HepG2 (cell line): Measurements from ENCODE around the gene GLIS1. TPM values are rescaled to one million over a fixed set of nuclear protein-coding genes. Genes with fewer than 3 reads are reported as not detected.

Source experiments
- ATAC-seq: fragments of 200-7000 bp; cut with Tn5 transposase; 3 replicates; pipeline ENCODE4 v1.9.1; 2020; ENCODE audit warnings: mild to moderate bottlenecking, moderate library complexity
- BruUV-seq: library from RNA; stranded (reverse); fragments of 400-500 nt; replicated peaks from 2 replicates; lab custom pipeline; 2021; lab: Mats Ljungman, UMichigan
- CTCF ChIA-PET: fragments of 300-600 bp; formaldehyde crosslinking; extraction: SDS; loops from one replicate; lab custom pipeline; 2021; ENCODE audit warnings: low total read pairs, inconsistent platforms, low intra/inter-chr PET ratio; lab: Yijun Ruan, JAX
- POLR2A ChIA-PET: fragments of 350-600 bp; sonication (Branson Sonifier 250); formaldehyde crosslinking; loops from one replicate; lab custom pipeline; 2020; ENCODE audit warnings: antibody characterized with exemption, inconsistent platforms; lab: Yijun Ruan, JAX
- DNase-seq: peaks from one replicate; pipeline ENCODE4 v3.0.0-alpha.2; 2015; ENCODE audit warnings: low spot score
- FAIRE-seq: peaks from 3 replicates; lab custom pipeline; 2011; peaks lifted over from hg19 to GRCh38; lab: Jason Lieb, UNC
- H2AFZ ChIP-seq: one replicate; pipeline ENCODE4 v1.6.1; 2011; ENCODE audit warnings: low read length, inconsistent platforms
- H3K27ac ChIP-seq: fragments of 300-600 bp; 3 replicates; pipeline ENCODE4 v1.8.0; 2011; ENCODE audit warnings: mixed run types, mild to moderate bottlenecking, mixed read lengths, low read length, inconsistent platforms; ENCODE audit not compliant: insufficient read depth; ENCODE audit errors: extremely low read length
- H3K27me3 ChIP-seq, 2 experiments: fragments of 200-600 bp in 1 of 2; 2 replicates in 1 of 2; 3 replicates in 1 of 2; pipeline versions ENCODE4 v1.6.0 to v1.8.0; 2011; ENCODE audit warnings: low read length in 2 of 2, mild to moderate bottlenecking in 2 of 2, moderate library complexity in 2 of 2, inconsistent platforms in 1 of 2; ENCODE audit not compliant: insufficient read depth in 2 of 2, control insufficient read depth in 1 of 2
- H3K36me3 ChIP-seq, 2 experiments: fragments of 200-600 bp in 1 of 2; replicated peaks in 1 of 2; 2 replicates in 1 of 2; 3 replicates in 1 of 2; pipeline versions ENCODE4 v1.5.1 to v1.8.0; 2011; ENCODE audit warnings: low read length in 2 of 2, inconsistent platforms in 1 of 2; ENCODE audit not compliant: insufficient read depth in 2 of 2, control insufficient read depth in 1 of 2
- H3K4me1 ChIP-seq: 2 replicates; pipeline ENCODE4 v1.5.1; 2012; ENCODE audit warnings: low read length, inconsistent platforms; ENCODE audit not compliant: insufficient read depth
- H3K4me2 ChIP-seq: 2 replicates; pipeline ENCODE4 v1.6.0; 2011; ENCODE audit warnings: low read depth, low read length, inconsistent platforms
- H3K4me3 ChIP-seq, 3 experiments: fragments of 200-600 bp in 1 of 3; sonication (generic), shearing (Covaris generic) in 1 of 3; replicated peaks in 1 of 3; 2 replicates each; pipeline ENCODE4 v1.5.1; 2011 to 2016; ENCODE audit warnings: low read length in 3 of 3, inconsistent platforms in 2 of 3, low read depth in 2 of 3, mild to moderate bottlenecking in 2 of 3, control low read depth in 1 of 3, mixed read lengths in 1 of 3; ENCODE audit not compliant: insufficient read depth in 1 of 3
- H3K79me2 ChIP-seq: one replicate; pipeline ENCODE4 v1.6.1; 2011; ENCODE audit warnings: low read length, inconsistent platforms; ENCODE audit not compliant: insufficient read depth
- H3K9ac ChIP-seq: 2 replicates; pipeline ENCODE4 v1.6.0; 2011; ENCODE audit warnings: mild to moderate bottlenecking, low read depth, low read length, inconsistent platforms; ENCODE audit not compliant: insufficient read depth
- H3K9me3 ChIP-seq: 2 replicates; pipeline ENCODE4 v1.5.1; 2012; ENCODE audit warnings: mild to moderate bottlenecking, low read length
- H4K20me1 ChIP-seq: 2 replicates; pipeline ENCODE4 v1.6.0; 2011; ENCODE audit warnings: inconsistent platforms, mild to moderate bottlenecking, low read length, moderate library complexity; ENCODE audit not compliant: insufficient read depth
- FOXA3 ChIP-seq: IDR thresholded peaks from 2 replicates; pipeline ENCODE4 v1.6.1; 2016; ENCODE audit warnings: missing genetic modification reagents, missing compliant biosample characterization
- HIVEP1 ChIP-seq: sonication (generic); formaldehyde crosslinking; IDR thresholded peaks from 2 replicates; pipeline ENCODE4 v1.4.0; 2020; ENCODE audit warnings: mild to moderate bottlenecking, missing genetic modification reagents
- HNF4G ChIP-seq, 2 experiments: sonication (generic) in 1 of 2; formaldehyde crosslinking in 1 of 2; IDR thresholded peaks; 2 replicates each; pipeline versions ENCODE4 v1.4.0 to v1.6.1; 2011 to 2020; ENCODE audit warnings: borderline replicate concordance in 2 of 2, low read depth in 2 of 2, mild to moderate bottlenecking in 2 of 2, low read length in 1 of 2, missing genetic modification reagents in 1 of 2, moderate library complexity in 1 of 2
- IRX3 ChIP-seq: sonication (generic); formaldehyde crosslinking; IDR thresholded peaks from 2 replicates; pipeline ENCODE4 v1.8.1; 2023; ENCODE audit warnings: mild to moderate bottlenecking, low read depth, missing genetic modification reagents, borderline replicate concordance
- RARG ChIP-seq: sonication (generic); formaldehyde crosslinking; IDR thresholded peaks from 2 replicates; pipeline ENCODE4 v1.4.0; 2020; ENCODE audit warnings: low read depth, mild to moderate bottlenecking, missing genetic modification reagents
- REPIN1 ChIP-seq: sonication (generic); formaldehyde crosslinking; IDR thresholded peaks from 2 replicates; pipeline ENCODE4 v1.8.0; 2022; ENCODE audit warnings: missing genetic modification reagents, low read depth, mild to moderate bottlenecking, borderline replicate concordance
- SP1 ChIP-seq, 2 experiments: fragments of 450-650 bp in 1 of 2; sonication (generic) in 1 of 2; formaldehyde crosslinking in 1 of 2; IDR thresholded peaks; 2 replicates each; pipeline versions ENCODE4 v1.4.0 to v1.6.1; 2016 to 2020; ENCODE audit warnings: missing genetic modification reagents in 1 of 2
- ZNF792 ChIP-seq: IDR thresholded peaks from 2 replicates; pipeline ENCODE4 v1.6.1; 2016
- WGBS: methylation state at CpG from one replicate; pipeline ENCODE4 v1.1.6; 2017; ENCODE audit warnings: low lambda C conversion rate; 5-methylcytosine and 5-hydroxymethylcytosine counted together
- in situ Hi-C: cut with HindIII; loops from 2 replicates; pipeline ENCODE4 v1.10.0; 2017; ENCODE audit warnings: low pct_unique_long_range_greater_than_20kb; ENCODE audit not compliant: extremely low pct_ligation_motif_present
- intact Hi-C: fragments of 100-400 bp; cut with micrococcal nuclease; formaldehyde crosslinking; loops from one replicate; pipeline ENCODE4 v1.10.0; 2022; ENCODE audit not compliant: unreplicated experiment
- polyA plus RNA-seq, 8 experiments: library from polyadenylated mRNA; depleted of rRNA in 3 of 8; stranded (reverse) in 7 of 8; unstranded in 1 of 8; fragments of >200 nt; fragmentation: Illumina TruSeq in 4 of 8; extraction: Trizol in 4 of 8; gene quantifications; 2 replicates each; pipeline versions ENCODE4 v1.2.1 to v1.2.3, GENCODE V29; 2011 to 2016; ENCODE audit warnings: low read depth in 4 of 8, missing spikeins in 1 of 8, mixed read lengths in 1 of 8; ENCODE audit not compliant: insufficient read depth in 1 of 8
- total RNA-seq, 5 experiments: library from RNA; depleted of rRNA; stranded (reverse); fragments of >200 nt; fragmentation: Illumina TruSeq; extraction: Trizol; gene quantifications; 2 replicates each; pipeline ENCODE4 v1.2.3, GENCODE V29; 2016; ENCODE audit warnings: low read depth in 1 of 5
- TF ChIP-seq, protein P1 (sequence below): sonication (generic); formaldehyde crosslinking; IDR thresholded peaks from 2 replicates; pipeline ENCODE4 v1.4.0; 2020; ENCODE audit warnings: low read depth, missing genetic modification reagents
- TF ChIP-seq, protein P2 (sequence below): sonication (generic); formaldehyde crosslinking; IDR thresholded peaks from 2 replicates; pipeline ENCODE4 v1.4.0; 2020; ENCODE audit warnings: mild to moderate bottlenecking, missing genetic modification reagents
- TF ChIP-seq, protein P3 (sequence below): sonication (generic); formaldehyde crosslinking; IDR thresholded peaks from 2 replicates; pipeline ENCODE4 v1.4.0; 2020; ENCODE audit warnings: missing genetic modification reagents
- TF ChIP-seq, protein P4 (sequence below): sonication (generic); formaldehyde crosslinking; IDR thresholded peaks from 2 replicates; pipeline ENCODE4 v1.4.0; 2020; ENCODE audit warnings: mild to moderate bottlenecking, low read depth, missing genetic modification reagents
- TF ChIP-seq, protein P5 (sequence below): sonication (generic); formaldehyde crosslinking; IDR thresholded peaks from 2 replicates; pipeline ENCODE4 v1.4.0; 2020; ENCODE audit warnings: mild to moderate bottlenecking, missing genetic modification reagents

The GLIS1 gene
- total and polyA plus RNA-seq, 2 of the 13 experiments (the other 11 are each of a cell fraction or from before 2014, with no cell fraction given) = 0.03 TPM; not detected in 1

DNA sequence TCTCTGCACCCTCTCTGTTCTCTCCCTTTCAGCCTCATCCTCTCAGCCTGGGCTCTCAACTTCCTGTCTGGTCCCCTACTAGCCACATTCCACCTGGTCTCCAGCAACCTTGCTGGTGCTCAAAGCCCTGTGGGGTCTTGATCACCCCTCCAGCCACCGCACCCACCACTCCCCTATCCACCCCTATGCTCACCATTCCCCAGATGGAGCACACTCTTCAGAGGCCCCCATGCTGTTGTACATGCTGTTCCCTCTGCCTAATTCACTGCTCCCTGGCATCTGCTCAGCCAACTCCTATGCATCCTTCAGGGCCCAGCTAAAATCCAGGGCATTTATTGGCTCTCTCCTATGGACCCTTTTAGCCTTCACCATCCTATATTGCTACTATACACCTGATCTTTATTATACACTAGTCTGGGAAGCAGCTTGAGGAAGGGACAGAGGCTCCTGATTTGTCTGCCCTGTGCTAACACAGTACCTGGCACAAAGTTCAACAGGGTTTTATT lies 81.0 kb downstream of the GLIS1 start:
- ChIA-PET CTCF (no interaction called here), POLR2A (no interaction called here)
- Histone ChIP-seq H3K27ac (no peak overlapping the region), H3K9me3 (no peaks in the 10 kb centered on the region), H3K27me3 (peaks cover 10 to 45% of the 10 kb centered on the region in 2 experiments; a peak in 4 of 5 replicates), H3K9ac (no peak overlapping the region), H3K79me2 (no peaks in the 10 kb centered on the region), H3K4me2 (no peak overlapping the region), H3K4me3 (no peak overlapping the region), H3K4me1 (peaks cover 10% of the 10 kb centered on the region), H4K20me1 (no peaks in the 10 kb centered on the region), H2AFZ (no peak overlapping the region), H3K36me3 (no peaks in the 10 kb centered on the region)
- intact Hi-C loops = no loop called here
- TF ChIP-seq, protein P1, sequence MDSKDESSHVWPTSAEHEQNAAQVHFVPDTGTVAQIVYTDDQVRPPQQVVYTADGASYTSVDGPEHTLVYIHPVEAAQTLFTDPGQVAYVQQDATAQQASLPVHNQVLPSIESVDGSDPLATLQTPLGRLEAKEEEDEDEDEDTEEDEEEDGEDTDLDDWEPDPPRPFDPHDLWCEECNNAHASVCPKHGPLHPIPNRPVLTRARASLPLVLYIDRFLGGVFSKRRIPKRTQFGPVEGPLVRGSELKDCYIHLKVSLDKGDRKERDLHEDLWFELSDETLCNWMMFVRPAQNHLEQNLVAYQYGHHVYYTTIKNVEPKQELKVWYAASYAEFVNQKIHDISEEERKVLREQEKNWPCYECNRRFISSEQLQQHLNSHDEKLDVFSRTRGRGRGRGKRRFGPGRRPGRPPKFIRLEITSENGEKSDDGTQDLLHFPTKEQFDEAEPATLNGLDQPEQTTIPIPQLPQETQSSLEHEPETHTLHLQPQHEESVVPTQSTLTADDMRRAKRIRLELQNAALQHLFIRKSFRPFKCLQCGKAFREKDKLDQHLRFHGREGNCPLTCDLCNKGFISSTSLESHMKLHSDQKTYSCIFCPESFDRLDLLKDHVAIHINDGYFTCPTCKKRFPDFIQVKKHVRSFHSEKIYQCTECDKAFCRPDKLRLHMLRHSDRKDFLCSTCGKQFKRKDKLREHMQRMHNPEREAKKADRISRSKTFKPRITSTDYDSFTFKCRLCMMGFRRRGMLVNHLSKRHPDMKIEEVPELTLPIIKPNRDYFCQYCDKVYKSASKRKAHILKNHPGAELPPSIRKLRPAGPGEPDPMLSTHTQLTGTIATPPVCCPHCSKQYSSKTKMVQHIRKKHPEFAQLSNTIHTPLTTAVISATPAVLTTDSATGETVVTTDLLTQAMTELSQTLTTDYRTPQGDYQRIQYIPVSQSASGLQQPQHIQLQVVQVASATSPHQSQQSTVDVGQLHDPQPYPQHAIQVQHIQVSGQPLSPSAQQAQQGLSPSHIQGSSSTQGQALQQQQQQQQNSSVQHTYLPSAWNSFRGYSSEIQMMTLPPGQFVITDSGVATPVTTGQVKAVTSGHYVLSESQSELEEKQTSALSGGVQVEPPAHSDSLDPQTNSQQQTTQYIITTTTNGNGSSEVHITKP (CRISPR knock-in tag) = no peak
- no peak for TF ChIP-seq SP1 (IDR thresholded peaks at IDR 0.05)
- TF ChIP-seq SP1 (CRISPR knock-in tag; IDR thresholded peaks at IDR 0.05) = no peak
- TF ChIP-seq, protein P2, sequence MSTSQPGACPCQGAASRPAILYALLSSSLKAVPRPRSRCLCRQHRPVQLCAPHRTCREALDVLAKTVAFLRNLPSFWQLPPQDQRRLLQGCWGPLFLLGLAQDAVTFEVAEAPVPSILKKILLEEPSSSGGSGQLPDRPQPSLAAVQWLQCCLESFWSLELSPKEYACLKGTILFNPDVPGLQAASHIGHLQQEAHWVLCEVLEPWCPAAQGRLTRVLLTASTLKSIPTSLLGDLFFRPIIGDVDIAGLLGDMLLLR (CRISPR knock-in tag) = no peak
- TF ChIP-seq RARG (CRISPR knock-in tag) = no peak
- no peak for TF ChIP-seq IRX3
- TF ChIP-seq HIVEP1 (CRISPR knock-in tag) = no peak
- TF ChIP-seq, protein P3, sequence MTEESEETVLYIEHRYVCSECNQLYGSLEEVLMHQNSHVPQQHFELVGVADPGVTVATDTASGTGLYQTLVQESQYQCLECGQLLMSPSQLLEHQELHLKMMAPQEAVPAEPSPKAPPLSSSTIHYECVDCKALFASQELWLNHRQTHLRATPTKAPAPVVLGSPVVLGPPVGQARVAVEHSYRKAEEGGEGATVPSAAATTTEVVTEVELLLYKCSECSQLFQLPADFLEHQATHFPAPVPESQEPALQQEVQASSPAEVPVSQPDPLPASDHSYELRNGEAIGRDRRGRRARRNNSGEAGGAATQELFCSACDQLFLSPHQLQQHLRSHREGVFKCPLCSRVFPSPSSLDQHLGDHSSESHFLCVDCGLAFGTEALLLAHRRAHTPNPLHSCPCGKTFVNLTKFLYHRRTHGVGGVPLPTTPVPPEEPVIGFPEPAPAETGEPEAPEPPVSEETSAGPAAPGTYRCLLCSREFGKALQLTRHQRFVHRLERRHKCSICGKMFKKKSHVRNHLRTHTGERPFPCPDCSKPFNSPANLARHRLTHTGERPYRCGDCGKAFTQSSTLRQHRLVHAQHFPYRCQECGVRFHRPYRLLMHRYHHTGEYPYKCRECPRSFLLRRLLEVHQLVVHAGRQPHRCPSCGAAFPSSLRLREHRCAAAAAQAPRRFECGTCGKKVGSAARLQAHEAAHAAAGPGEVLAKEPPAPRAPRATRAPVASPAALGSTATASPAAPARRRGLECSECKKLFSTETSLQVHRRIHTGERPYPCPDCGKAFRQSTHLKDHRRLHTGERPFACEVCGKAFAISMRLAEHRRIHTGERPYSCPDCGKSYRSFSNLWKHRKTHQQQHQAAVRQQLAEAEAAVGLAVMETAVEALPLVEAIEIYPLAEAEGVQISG (CRISPR knock-in tag) = no peak
- TF ChIP-seq, protein P4, sequence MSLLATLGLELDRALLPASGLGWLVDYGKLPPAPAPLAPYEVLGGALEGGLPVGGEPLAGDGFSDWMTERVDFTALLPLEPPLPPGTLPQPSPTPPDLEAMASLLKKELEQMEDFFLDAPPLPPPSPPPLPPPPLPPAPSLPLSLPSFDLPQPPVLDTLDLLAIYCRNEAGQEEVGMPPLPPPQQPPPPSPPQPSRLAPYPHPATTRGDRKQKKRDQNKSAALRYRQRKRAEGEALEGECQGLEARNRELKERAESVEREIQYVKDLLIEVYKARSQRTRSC (CRISPR knock-in tag) = no peak
- TF ChIP-seq FOXA3 (CRISPR knock-in tag) = no peak
- TF ChIP-seq ZNF792 = no peak
- TF ChIP-seq REPIN1 (CRISPR knock-in tag) = no peak
- no peak for TF ChIP-seq HNF4G (IDR thresholded peaks at IDR 0.05; ENCODE audit: borderline replicate concordance, low read depth, low read length)
- TF ChIP-seq HNF4G (CRISPR knock-in tag; IDR thresholded peaks at IDR 0.05; ENCODE audit: borderline replicate concordance, low read depth) = no peak
- TF ChIP-seq, protein P5, sequence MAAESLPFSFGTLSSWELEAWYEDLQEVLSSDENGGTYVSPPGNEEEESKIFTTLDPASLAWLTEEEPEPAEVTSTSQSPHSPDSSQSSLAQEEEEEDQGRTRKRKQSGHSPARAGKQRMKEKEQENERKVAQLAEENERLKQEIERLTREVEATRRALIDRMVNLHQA (CRISPR knock-in tag) = no peak
- DNase-seq = no peak
- BruUV-seq = no TSS peak
- 5% methylated on average over 1 of the region's 1 CpG for WGBS
- in situ Hi-C loops = no loop called here
- FAIRE-seq = no peak
- ATAC-seq = no peak
